DND-41 (cell line): ENCODE measurements around the gene KIAA1671.

ENCODE experiments used
- ATAC-seq: fragments of 200-7000 bp; cut with Tn5 transposase; 3 replicates; pipeline ENCODE4 v1.9.1; 2021; ENCODE audit warnings: low read depth; ENCODE audit not compliant: insufficient read depth
- DNase-seq: peaks from one replicate; pipeline ENCODE4 v3.0.0-alpha.2; 2020
- H2AFZ ChIP-seq: 2 replicates; pipeline ENCODE4 v1.6.0; 2012; ENCODE audit warnings: low read depth, low read length
- H3K27ac ChIP-seq: 2 replicates; pipeline ENCODE4 v1.5.1; 2012; ENCODE audit warnings: low read length, inconsistent platforms
- H3K27me3 ChIP-seq: fragments of 200-600 bp; sonication (generic); 2 replicates; pipeline ENCODE4 v1.6.0; 2012; ENCODE audit warnings: low read length, mild to moderate bottlenecking, inconsistent platforms; ENCODE audit not compliant: insufficient read depth, poor library complexity
- H3K36me3 ChIP-seq: 2 replicates; pipeline ENCODE4 v1.5.1; 2012; ENCODE audit warnings: low read length, inconsistent platforms; ENCODE audit not compliant: insufficient read depth
- H3K4me1 ChIP-seq: 2 replicates; pipeline ENCODE4 v1.5.1; 2012; ENCODE audit warnings: mild to moderate bottlenecking, low read length; ENCODE audit not compliant: insufficient read depth
- H3K4me2 ChIP-seq: 2 replicates; pipeline ENCODE4 v1.6.0; 2012; ENCODE audit warnings: mild to moderate bottlenecking, moderate library complexity, low read length, inconsistent platforms; ENCODE audit not compliant: insufficient read depth
- H3K4me3 ChIP-seq, 2 experiments: fragments of 200-600 bp in 1 of 2; shearing (Covaris generic) in 1 of 2; 2 replicates each; pipeline ENCODE4 v1.5.1; 2012 to 2016; ENCODE audit warnings: inconsistent platforms in 2 of 2, low read length in 2 of 2, mild to moderate bottlenecking in 2 of 2, low read depth in 1 of 2, moderate library complexity in 1 of 2
- H3K79me2 ChIP-seq: 2 replicates; pipeline ENCODE4 v1.6.0; 2012; ENCODE audit warnings: low read length, inconsistent platforms; ENCODE audit not compliant: insufficient read depth
- H3K9ac ChIP-seq: 2 replicates; pipeline ENCODE4 v1.6.0; 2012; ENCODE audit warnings: low read depth, mild to moderate bottlenecking, inconsistent platforms, low read length, moderate library complexity
- H3K9me3 ChIP-seq: 2 replicates; pipeline ENCODE4 v1.5.1; 2012; ENCODE audit warnings: low read length, moderate library complexity, mild to moderate bottlenecking, inconsistent platforms; ENCODE audit not compliant: insufficient read depth, severe bottlenecking
- H4K20me1 ChIP-seq: 2 replicates; pipeline ENCODE4 v1.6.0; 2012; ENCODE audit warnings: low read length; ENCODE audit not compliant: insufficient read depth
- CTCF ChIP-seq: IDR thresholded peaks from 2 replicates; pipeline ENCODE4 v1.5.1; 2012; ENCODE audit warnings: borderline replicate concordance, low read length, moderate library complexity, mild to moderate bottlenecking; ENCODE audit not compliant: poor library complexity, severe bottlenecking; ENCODE audit errors: extremely low read depth
- EZH2 ChIP-seq: IDR thresholded peaks from 3 replicates; pipeline ENCODE4 v1.6.1; 2012; ENCODE audit warnings: borderline replicate concordance, low read depth, mild to moderate bottlenecking, moderate library complexity, low read length, inconsistent platforms; ENCODE audit not compliant: severe bottlenecking

The KIAA1671 gene

GRCh38 chr22:24990344-24990905 is 37.9 kb downstream of the KIAA1671 start:
- Histone ChIP-seq H3K9me3 (no peaks in the 10 kb centered on the region), H3K27ac (no peak overlapping the region), H3K36me3 (no peaks in the 10 kb centered on the region), H3K4me1 (no peaks in the 10 kb centered on the region), H3K27me3 (no peaks in the 10 kb centered on the region), H3K9ac (no peak overlapping the region), H4K20me1 (no peaks in the 10 kb centered on the region), H3K79me2 (no peaks in the 10 kb centered on the region), H3K4me2 (no peak overlapping the region), H2AFZ (no peak overlapping the region), H3K4me3 (no peak overlapping the region)
- TF ChIP-seq EZH2 = no peak
- no peak for TF ChIP-seq CTCF
- ATAC-seq (no peak), DNase-seq (no peak)

GRCh38 chr22:24992946-24993345 is 40.4 kb downstream of the KIAA1671 start:
- no peaks in the 10 kb centered on the region for H3K27me3 ChIP-seq
- H3K9me3 ChIP-seq = no peaks in the 10 kb centered on the region
- H3K4me1 ChIP-seq = no peaks in the 10 kb centered on the region
- TF ChIP-seq EZH2 (no peak), CTCF (no peak)
- no peak overlapping the region for H3K4me2 ChIP-seq
- H3K4me3 ChIP-seq = no peak overlapping the region
- DNase-seq = no peak
- no peak overlapping the region for H3K9ac ChIP-seq
- no peak overlapping the region for H2AFZ ChIP-seq
- no peak overlapping the region for H3K27ac ChIP-seq
- no peak for ATAC-seq
- no peaks in the 10 kb centered on the region for H3K79me2 ChIP-seq
- 0 out of 2 replicates have a peak, but pooled peaks cover 3% of the 10 kb centered on the region for H4K20me1 ChIP-seq
- no peaks in the 10 kb centered on the region for H3K36me3 ChIP-seq

GRCh38 chr22:24994070-24994763 is 41.7 kb downstream of the KIAA1671 start:
- Histone ChIP-seq H3K27ac (no peak overlapping the region), H3K79me2 (no peaks in the 10 kb centered on the region), H2AFZ (no peak overlapping the region), H3K9ac (no peak overlapping the region), H3K36me3 (no peaks in the 10 kb centered on the region), H3K27me3 (no peaks in the 10 kb centered on the region), H3K9me3 (no peaks in the 10 kb centered on the region), H3K4me1 (no peaks in the 10 kb centered on the region), H4K20me1 (0 out of 2 replicates have a peak, but pooled peaks cover 3% of the 10 kb centered on the region), H3K4me3 (no peak overlapping the region), H3K4me2 (no peak overlapping the region)
- DNase-seq (no peak), ATAC-seq (no peak)
- TF ChIP-seq EZH2 = no peak
- TF ChIP-seq CTCF = no peak
